ENCODE results near the gene KDM2A. TPM values are rescaled to one million over a fixed set of nuclear protein-coding genes. Genes with fewer than 3 reads are reported as not detected.
A peak's percentile ranks its signal among the peaks of the same experiment; 100 is the strongest.

The KDM2A gene
- total RNA-seq, 4 donors from 2014 or later: 65.3 to 137 (median 81.2) TPM

DNA sequence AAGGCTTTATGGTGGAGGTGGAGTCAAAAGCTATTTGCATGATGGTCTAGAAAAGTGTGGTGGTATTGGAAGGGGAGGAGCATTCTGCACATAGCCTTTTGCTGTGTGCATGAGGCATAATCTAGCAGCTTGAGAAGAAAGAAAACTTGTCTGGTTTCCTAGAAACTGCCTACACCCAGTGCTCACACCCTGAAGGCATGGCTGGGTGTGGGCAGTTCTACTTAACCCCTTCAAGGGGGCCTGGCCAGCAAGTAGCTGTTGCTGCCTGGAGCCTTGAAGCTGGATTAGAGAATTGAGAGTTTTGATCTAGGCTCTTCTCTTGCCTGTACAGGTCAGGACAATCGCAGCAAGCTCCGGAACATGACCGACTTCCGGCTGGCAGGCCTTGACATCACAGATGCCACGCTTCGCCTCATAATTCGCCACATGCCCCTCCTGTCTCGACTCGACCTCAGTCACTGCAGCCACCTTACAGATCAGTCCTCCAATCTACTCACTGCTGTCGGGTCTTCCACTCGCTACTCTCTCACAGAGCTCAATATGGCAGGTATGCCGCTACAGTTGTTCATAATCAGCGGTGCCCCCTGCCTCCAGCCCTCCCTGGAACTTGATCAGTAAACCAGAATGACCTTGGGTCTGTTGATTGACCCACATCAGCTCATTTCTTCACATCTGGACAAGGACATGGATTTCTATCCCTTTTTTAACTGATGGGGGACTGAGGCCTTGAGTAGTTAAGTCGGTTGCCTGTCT lies 135.0 kb downstream of the KDM2A start:
- peak overlapping the region in 3 of 4 donors; percentile 9 to 41 (median 36) for H3K27ac ChIP-seq
- intact Hi-C loops (cut with DNase I; ENCODE audit: low total_unique reads): no loop called here

DNA sequence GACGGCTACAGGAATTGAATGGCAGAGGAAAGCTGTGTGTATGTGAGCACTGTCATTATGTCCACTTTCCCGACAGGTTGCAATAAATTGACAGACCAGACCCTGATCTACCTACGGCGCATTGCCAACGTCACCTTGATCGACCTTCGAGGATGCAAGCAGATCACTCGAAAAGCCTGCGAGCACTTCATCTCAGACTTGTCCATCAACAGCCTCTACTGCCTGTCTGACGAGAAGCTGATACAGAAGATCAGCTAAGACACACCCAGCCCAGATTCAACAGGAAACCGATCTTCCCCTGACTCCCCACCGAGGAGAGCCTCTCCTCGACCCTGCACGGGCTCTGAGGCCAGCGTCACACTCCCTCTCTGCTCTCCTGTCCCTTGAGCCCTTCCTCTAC lies 135.7 kb downstream of the KDM2A start:
- intact Hi-C loops (cut with DNase I; ENCODE audit: low total_unique reads): no loop called here
- H3K9me3 ChIP-seq: no peaks in the 10 kb centered on the region
- no peak for DNase-seq
- H3K27ac ChIP-seq: peak overlapping the region in 1 of 4 donors; percentile 17
- peaks cover 0 to 49% (median 26%) of the 10 kb centered on the region in 4 donors for H3K36me3 ChIP-seq
- TF ChIP-seq POLR2A (IDR thresholded peaks at IDR 0.05) (no peak), EP300 (IDR thresholded peaks at IDR 0.05; ENCODE audit: low read depth) (no peak), POLR2AphosphoS5 (IDR thresholded peaks at IDR 0.05) (no peak)
- TF ChIP-seq, protein P1, sequence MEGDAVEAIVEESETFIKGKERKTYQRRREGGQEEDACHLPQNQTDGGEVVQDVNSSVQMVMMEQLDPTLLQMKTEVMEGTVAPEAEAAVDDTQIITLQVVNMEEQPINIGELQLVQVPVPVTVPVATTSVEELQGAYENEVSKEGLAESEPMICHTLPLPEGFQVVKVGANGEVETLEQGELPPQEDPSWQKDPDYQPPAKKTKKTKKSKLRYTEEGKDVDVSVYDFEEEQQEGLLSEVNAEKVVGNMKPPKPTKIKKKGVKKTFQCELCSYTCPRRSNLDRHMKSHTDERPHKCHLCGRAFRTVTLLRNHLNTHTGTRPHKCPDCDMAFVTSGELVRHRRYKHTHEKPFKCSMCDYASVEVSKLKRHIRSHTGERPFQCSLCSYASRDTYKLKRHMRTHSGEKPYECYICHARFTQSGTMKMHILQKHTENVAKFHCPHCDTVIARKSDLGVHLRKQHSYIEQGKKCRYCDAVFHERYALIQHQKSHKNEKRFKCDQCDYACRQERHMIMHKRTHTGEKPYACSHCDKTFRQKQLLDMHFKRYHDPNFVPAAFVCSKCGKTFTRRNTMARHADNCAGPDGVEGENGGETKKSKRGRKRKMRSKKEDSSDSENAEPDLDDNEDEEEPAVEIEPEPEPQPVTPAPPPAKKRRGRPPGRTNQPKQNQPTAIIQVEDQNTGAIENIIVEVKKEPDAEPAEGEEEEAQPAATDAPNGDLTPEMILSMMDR (IDR thresholded peaks at IDR 0.05): no peak
- 80% methylated on average over 15 of the region's 15 CpGs; no CpG with 5 or more reads in 1 of the 2 donors for WGBS, 2 donors (ENCODE audit: low coverage in 1 of 2)
- H3K4me3 ChIP-seq: no peak overlapping the region
- in situ Hi-C loops (cut with MboI; ENCODE audit: low pct_ligation_motif_present in 1 of 4, low pct_unique_long_range_greater_than_20kb in 1 of 4, low sequenced_read_pairs in 3 of 4): loop anchor here in 1 of 4 donors (25.0 kb wide), 1 partner anchor 133 kb away; the partner anchor contains the start of gene RAD9A
- peaks cover 0 to 23% (median 2%) of the 10 kb centered on the region in 4 donors for H3K4me1 ChIP-seq
- H3K27me3 ChIP-seq: no peaks in the 10 kb centered on the region

More for the DNA sequence above, 135.0 kb downstream of the KDM2A start:
- H3K9me3 ChIP-seq: no peaks in the 10 kb centered on the region
- no peaks in the 10 kb centered on the region for H3K27me3 ChIP-seq
- WGBS, 2 donors (ENCODE audit: low coverage in 1 of 2): 91% methylated on average over 14 of the region's 14 CpGs; no CpG with 5 or more reads in 1 of the 2 donors
- in situ Hi-C loops (cut with MboI; ENCODE audit: low pct_ligation_motif_present in 1 of 4, low pct_unique_long_range_greater_than_20kb in 1 of 4, low sequenced_read_pairs in 3 of 4): loop anchor here in 1 of 4 donors (25.0 kb wide), 1 partner anchor 133 kb away; the partner anchor contains the start of gene RAD9A
- DNase-seq: no peak
- no peak overlapping the region for H3K4me3 ChIP-seq
- H3K36me3 ChIP-seq: peaks cover 0 to 56% (median 29%) of the 10 kb centered on the region in 4 donors
- TF ChIP-seq POLR2A (IDR thresholded peaks at IDR 0.05) (no peak), POLR2AphosphoS5 (IDR thresholded peaks at IDR 0.05) (peak in 2 of 3 donors; percentile 6 to 24), EP300 (IDR thresholded peaks at IDR 0.05; ENCODE audit: low read depth) (no peak)
- TF ChIP-seq, protein P1 (IDR thresholded peaks at IDR 0.05): no peak
- H3K4me1 ChIP-seq: peaks cover 0 to 23% (median 2%) of the 10 kb centered on the region in 4 donors

DNA sequence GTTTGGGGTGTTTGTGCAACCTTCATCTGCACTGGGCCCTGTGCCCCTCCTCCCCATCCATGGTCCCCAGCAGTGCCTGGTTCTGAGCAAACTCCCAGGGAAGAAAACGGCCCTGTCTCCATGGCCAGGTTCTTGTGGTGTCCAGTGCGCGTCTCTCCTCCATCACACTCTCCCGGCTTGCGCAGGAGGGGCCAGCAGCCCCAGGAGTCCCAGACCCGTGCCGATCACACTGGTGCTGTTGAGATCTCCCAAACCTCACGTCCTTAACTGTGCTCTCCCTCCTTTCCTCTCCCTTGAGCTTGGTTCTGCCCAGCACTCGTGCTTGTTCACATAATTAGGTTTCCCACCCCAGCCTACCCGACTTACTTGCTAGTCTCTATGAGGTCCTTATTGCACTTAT lies 136.3 kb downstream of the KDM2A start:
- intact Hi-C loops (cut with DNase I; ENCODE audit: low total_unique reads): no loop called here

DNA sequence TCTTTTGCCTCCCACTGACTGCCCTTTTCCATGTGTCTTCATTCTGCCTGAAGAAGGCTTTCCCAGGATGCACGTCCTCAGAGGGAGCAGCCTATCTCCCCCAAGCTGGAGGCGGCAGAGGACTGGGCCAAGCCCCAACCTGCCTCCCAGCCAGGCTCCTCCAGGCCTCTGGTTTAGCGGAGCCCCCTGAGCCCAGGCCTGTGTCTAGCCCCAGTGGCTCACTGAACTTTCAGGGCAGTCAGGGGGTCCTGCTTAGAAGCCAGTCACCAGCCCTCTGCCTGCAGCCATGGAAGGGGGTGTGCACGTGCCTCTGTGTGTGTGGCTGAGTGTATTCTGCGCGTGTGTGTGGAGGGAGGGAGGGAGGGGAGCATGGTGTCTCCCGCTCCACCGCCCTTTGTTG lies 136.8 kb downstream of the KDM2A start:
- TF ChIP-seq POLR2AphosphoS5 (IDR thresholded peaks at IDR 0.05): no peak
- TF ChIP-seq POLR2A (IDR thresholded peaks at IDR 0.05): no peak
- TF ChIP-seq, protein P1 (IDR thresholded peaks at IDR 0.05): no peak
- TF ChIP-seq EP300 (IDR thresholded peaks at IDR 0.05; ENCODE audit: low read depth): no peak
- in situ Hi-C loops (cut with MboI; ENCODE audit: low pct_ligation_motif_present in 1 of 4, low pct_unique_long_range_greater_than_20kb in 1 of 4, low sequenced_read_pairs in 3 of 4) (loop anchor here in 1 of 4 donors (25.0 kb wide), 1 partner anchor 131 kb away; the partner anchor contains the start of gene RAD9A), intact Hi-C loops (cut with DNase I; ENCODE audit: low total_unique reads) (no loop called here)
- Histone ChIP-seq H3K27ac (no peak overlapping the region), H3K4me1 (peaks cover 0 to 24% (median 2%) of the 10 kb centered on the region in 4 donors), H3K27me3 (no peaks in the 10 kb centered on the region), H3K9me3 (no peaks in the 10 kb centered on the region), H3K4me3 (no peak overlapping the region), H3K36me3 (peaks cover 0 to 43% (median 19%) of the 10 kb centered on the region in 4 donors)
- 83 to 85% methylated on average over 1 to 8 of the region's 8 CpGs for WGBS, 2 donors (ENCODE audit: low coverage in 1 of 2)
- DNase-seq: no peak

More for the DNA sequence above, 136.3 kb downstream of the KDM2A start:
- 77 to 89% methylated on average over 5 to 10 of the region's 10 CpGs for WGBS, 2 donors (ENCODE audit: low coverage in 1 of 2)
- TF ChIP-seq POLR2A (IDR thresholded peaks at IDR 0.05) (no peak), EP300 (IDR thresholded peaks at IDR 0.05; ENCODE audit: low read depth) (no peak), POLR2AphosphoS5 (IDR thresholded peaks at IDR 0.05) (no peak)
- TF ChIP-seq, protein P1 (IDR thresholded peaks at IDR 0.05): no peak
- no peaks in the 10 kb centered on the region for H3K27me3 ChIP-seq
- H3K9me3 ChIP-seq: no peaks in the 10 kb centered on the region
- peaks cover 0 to 23% (median 2%) of the 10 kb centered on the region in 4 donors for H3K4me1 ChIP-seq
- no peak overlapping the region for H3K27ac ChIP-seq
- no peak for DNase-seq
- in situ Hi-C loops (cut with MboI; ENCODE audit: low pct_ligation_motif_present in 1 of 4, low pct_unique_long_range_greater_than_20kb in 1 of 4, low sequenced_read_pairs in 3 of 4): loop anchor here in 1 of 4 donors (25.0 kb wide), 1 partner anchor 132 kb away; the partner anchor contains the start of gene RAD9A
- H3K4me3 ChIP-seq: no peak overlapping the region
- peaks cover 0 to 43% (median 23%) of the 10 kb centered on the region in 4 donors for H3K36me3 ChIP-seq

Measured in transverse colon (tissue), 4 donors.